ENCODE data around the gene ADCY6.

- TF ChIP-seq CTCF (conservative IDR thresholded peaks at IDR 0.05) (no peak), EZH2 (IDR thresholded peaks at IDR 0.05; ENCODE audit: low read depth) (no peak)
Measured at GRCh38 chr12:48800971-48801370, 12.1 kb upstream of the ADCY6 start.
